ENCODE results near the gene FOXB2. TPM values are rescaled to one million over a fixed set of nuclear protein-coding genes. Genes with fewer than 3 reads are reported as not detected.
"Not testable (repeated sequence)": the region's sequence is repeated elsewhere in the genome, so short reads cannot be mapped to it uniquely, and the experiment has no call there.

Gene FOXB2
- total RNA-seq, 1 experiment from 2014 or later = not detected

DNA sequence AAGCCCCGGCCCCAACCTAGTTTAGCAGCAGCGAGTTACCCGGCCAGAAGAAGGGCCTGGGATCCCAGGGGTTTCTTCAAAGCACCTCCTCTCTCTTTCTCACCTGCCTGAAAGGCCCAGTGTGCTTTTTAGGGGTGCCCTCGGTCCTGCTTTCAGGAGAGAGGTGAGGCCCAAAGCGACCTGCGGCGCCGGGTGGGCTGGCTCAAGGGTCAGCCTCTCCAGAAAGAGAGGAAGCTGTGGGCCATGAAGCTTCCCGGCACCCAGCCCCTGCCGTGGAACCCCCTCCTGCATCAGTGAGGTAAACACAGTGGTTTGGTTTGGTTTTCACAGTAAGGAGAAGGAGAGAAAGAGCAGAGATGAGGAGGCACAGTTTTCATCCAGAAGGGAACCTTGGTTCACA is 4.3 kb downstream of the FOXB2 start:
- Histone ChIP-seq H3K36me3 (no peaks in the 10 kb centered on the region), H3K27me3 (peaks cover 25% of the 10 kb centered on the region), H3K9me3 (no peaks in the 10 kb centered on the region), H3K4me3 (no peak overlapping the region)
- DNase-seq = no peak

DNA sequence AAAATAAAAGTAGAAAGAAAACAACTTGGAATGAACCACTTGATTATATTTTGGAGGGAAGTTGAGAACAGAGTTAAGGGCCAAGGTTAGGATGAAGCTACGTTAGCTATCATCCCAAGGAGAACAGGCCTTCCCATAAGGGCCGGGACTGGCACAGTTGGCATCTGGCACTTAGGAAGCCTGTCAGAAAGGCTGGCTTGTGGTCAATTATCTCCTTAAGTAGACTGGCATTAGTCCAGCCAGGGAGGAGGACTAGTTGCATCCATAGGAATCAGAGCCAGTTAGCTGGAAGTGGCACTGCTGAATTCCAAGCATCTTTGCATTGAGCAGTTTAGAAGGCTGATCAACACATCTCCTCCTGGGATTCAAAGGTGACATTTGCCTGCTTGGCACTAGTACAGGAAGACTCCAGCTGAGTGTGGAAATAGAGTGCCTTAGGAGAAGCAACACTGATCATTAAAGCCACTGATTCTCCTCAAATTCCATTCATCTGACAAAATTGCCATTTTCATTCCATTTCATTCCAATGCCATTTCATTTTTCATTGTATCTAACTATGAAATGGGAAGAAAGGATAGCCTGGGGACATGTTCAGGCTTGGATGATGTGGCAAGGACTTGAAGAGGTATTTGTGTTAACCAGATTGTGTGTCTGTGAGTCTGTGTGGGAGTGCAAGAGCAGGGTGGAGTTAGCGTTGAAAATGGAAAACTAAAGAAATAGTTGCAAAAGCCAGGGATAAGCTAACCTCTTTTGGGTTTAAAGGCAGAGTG is 5.5 kb downstream of the FOXB2 start:
- Histone ChIP-seq H3K9me3 (no peaks in the 10 kb centered on the region), H3K4me3 (no peak overlapping the region), H3K36me3 (no peaks in the 10 kb centered on the region), H3K27me3 (peaks cover 14% of the 10 kb centered on the region)
- no peak for DNase-seq

DNA sequence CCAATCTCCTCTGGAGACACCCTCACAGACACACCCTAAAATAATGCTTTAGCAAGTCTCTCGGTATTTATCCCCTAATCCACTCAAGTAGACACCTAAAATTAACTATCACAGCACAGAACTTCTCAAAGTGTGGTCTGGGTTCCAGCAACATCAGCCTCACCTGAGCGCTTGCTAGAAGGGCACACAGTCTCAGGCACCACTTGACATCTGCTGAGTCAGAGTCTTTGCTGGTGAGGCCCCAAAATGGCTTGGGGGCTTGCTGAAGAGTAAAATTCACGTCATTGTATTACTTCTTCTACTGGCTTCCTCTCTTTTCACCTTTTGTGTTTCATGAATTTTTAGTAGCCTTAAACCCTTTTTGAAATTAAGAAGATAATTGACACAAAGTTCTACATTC is 9.0 kb downstream of the FOXB2 start:
- no peaks in the 10 kb centered on the region for H3K36me3 ChIP-seq
- DNase-seq = no peak
- H3K4me3 ChIP-seq = no peak overlapping the region
- H3K27me3 ChIP-seq = no peaks in the 10 kb centered on the region
- no peaks in the 10 kb centered on the region for H3K9me3 ChIP-seq

DNA sequence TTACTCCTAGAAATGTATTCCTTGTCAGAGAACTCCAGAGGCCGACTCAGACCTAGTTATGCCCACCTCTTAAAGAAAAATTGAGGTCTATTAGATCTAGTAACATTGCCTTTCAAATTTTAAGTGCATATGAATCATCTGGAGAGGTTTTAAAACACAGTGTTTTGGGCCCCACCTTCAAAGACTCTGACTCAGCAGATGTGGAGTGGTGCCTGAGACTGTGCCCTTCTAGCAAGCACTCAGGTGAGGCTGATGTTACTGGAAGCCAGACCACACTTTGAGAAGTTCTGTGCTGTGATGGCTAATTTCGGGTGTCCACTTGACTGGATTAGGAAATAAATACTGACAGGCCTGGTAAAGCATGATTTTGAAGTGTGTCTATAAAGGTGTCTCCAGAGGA is 10.6 kb downstream of the FOXB2 start:
- no peaks in the 10 kb centered on the region for H3K9me3 ChIP-seq
- H3K27me3 ChIP-seq = no peaks in the 10 kb centered on the region
- no peak for DNase-seq
- H3K4me3 ChIP-seq = no peak overlapping the region
- no peaks in the 10 kb centered on the region for H3K36me3 ChIP-seq

DNA sequence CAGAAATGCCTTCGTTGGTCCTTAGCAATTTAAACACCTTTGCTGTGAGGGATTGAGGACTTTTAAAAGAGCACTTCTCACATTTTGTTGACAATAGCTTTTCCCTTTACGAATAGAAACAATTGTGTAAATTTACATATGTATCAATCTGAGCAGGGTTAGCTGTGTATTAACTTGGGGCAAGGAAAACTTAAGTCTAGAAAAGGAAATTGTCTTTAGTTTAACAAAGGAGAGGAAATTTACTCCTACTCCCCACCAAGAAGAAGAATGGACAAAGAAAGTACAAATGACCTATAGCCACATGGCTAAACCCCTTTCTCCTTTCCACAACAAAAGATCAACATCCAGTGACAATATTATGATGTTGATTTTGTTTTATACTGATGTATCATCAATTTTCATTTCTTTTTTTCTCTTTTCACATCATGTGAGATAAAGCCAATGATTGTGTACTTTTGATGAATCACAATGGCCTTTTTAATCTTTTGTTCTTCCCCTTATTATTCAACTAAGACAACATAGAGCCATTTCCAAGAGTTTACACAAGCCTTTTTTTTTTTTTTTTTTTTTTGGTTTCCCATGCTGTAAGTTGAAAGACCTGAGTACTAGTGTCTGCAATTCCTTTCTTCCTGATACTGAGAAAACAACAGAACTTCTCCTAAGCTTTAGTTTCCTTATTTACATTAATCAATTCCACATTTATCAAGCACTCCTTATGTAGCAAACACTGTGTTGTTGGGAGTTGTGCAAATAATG is 19.0 kb downstream of the FOXB2 start:
- Histone ChIP-seq H3K27me3 (no peaks in the 10 kb centered on the region), H3K4me3 (no peak overlapping the region), H3K36me3 (no peaks in the 10 kb centered on the region), H3K9me3 (no peaks in the 10 kb centered on the region)
- DNase-seq = no peak

DNA sequence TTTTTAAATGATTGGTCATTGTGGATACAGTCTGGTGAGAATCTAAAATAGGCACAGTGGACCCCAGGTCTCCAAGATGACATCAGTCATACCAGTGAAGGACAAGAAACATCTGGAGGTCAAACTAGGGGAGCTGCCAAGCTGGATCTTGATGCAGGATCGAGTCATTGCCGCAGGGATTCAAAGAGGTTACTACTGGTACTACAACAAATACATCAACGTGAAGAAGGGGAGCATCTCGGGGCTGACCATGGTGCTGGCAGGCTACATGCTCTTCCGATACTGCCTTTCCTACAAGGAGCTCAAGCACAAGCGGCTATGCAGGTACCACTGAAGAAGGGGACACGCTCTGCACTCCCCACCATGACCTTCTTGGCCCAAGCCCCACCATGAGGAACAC is 20.9 kb downstream of the FOXB2 start:
- Histone ChIP-seq H3K4me3 (no peak overlapping the region), H3K9me3 (no peaks in the 10 kb centered on the region), H3K36me3 (no peaks in the 10 kb centered on the region), H3K27me3 (no peaks in the 10 kb centered on the region)
- no peak for DNase-seq

DNA sequence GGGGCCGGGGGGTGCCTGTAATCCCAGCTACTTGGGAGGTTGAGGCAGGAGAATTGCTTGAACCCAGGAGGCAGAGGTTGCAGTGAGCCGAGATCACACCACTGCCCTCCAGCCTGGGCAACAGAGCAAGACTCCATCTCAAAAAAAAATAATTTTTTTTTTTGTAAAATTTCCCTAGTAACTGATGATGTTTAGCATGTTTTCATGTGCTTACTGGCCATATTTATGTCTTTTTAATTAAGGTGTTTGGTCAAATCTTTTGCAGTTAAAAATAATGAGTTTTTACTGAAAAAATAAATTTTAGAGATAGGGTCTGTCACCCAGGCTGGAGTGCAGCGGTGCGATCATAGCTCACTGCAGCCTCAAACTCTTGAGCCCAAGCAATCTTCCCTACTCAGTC is 24.3 kb downstream of the FOXB2 start:
- not testable (repeated sequence) for H3K4me3 ChIP-seq, H3K36me3 ChIP-seq, DNase-seq, H3K27me3 ChIP-seq, H3K9me3 ChIP-seq

DNA sequence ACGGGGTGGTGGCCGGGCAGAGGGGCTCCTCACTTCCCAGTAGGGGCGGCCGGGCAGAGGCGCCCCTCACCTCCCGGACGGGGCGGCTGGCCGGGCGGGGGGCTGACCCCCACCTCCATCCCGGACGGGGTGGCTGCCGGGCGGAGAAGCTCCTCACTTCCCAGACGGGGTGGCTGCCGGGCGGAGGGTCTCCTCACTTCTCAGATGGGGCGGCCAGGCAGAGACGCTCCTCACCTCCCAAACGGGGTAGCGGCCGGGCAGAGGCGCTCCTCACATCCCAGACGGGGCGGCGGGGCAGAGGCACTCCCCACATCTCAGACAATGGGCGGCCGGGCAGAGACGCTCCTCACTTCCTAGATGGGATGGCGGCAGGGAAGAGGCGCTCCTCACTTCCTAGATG is 41.2 kb downstream of the FOXB2 start:
- DNase-seq, H3K4me3 ChIP-seq, H3K9me3 ChIP-seq, H3K36me3 ChIP-seq, H3K27me3 ChIP-seq: not testable (repeated sequence)

DNA sequence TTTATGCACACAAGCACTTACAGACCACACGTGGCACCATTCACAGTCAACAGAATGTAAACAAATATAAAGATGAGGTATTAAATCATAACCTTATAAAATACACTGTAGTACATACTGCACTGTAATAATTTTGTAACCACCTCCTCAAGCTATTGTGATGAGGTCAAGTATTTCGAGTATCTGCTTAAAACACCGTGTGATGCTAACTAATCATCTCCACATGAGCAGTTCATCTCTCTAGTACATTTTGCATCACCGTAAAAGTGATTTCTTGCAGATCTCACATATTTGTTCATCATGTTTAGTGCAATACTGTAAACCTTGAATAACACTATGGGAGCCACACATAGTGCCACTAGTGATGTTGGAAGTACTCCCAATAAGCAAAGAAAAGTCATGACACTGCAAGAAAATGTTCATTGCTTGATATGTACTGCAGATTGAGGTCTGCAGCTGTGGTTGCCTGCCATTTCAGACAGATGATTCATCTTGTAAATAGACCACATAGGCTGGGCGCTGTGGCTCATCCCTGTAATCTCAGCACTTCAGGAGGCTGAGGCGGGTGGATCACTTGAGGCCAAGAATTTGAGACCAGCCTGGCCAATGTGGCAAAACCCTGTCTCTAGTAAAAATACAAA is 44.3 kb downstream of the FOXB2 start:
- Histone ChIP-seq H3K4me3 (no peak overlapping the region), H3K36me3 (no peaks in the 10 kb centered on the region), H3K9me3 (no peaks in the 10 kb centered on the region), H3K27me3 (no peaks in the 10 kb centered on the region)
- peak; percentile 74 for DNase-seq

DNA sequence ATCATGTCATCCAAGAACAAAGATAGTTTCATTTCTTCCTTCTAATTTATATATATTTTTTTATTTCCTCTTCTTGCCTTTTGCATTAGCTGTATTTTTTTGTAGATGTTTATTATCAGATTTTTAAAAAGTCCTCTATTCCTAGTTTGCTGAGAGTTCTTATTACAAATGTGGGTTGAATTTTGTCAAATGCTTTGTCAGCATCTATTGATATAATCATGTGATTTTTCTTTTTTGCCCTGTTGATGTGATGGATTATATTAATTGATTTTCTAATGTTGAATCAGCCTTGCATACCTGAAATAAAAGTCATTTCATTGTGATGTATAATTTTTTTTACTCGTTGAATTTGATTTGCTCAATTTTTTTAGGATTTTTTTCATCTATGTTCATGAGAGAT is 46.9 kb downstream of the FOXB2 start:
- Histone ChIP-seq H3K4me3 (no peak overlapping the region), H3K9me3 (no peaks in the 10 kb centered on the region), H3K36me3 (no peaks in the 10 kb centered on the region), H3K27me3 (no peaks in the 10 kb centered on the region)
- DNase-seq = no peak

Other genes with a start within 250 kb of the FOXB2 start
- gene PRUNE2, start 113.5 kb upstream of the FOXB2 start, total RNA-seq (2014; rRNA removed; shearing (Covaris generic); ENCODE audit: low replicate concordance) = 2.7 and 24.2 TPM in 2 replicates
- 3.2 and 5.0 TPM in 2 replicates for gene VPS13A, start 157.9 kb downstream of the FOXB2 start, total RNA-seq (2014; rRNA removed; shearing (Covaris generic); ENCODE audit: low replicate concordance)